Lower leg skin (tissue), 3 donors: ENCODE data around the gene RCL1.

ENCODE experiments used
- POLR2A ChIP-seq, 2 donors: fragments of 450-650 bp; IDR thresholded peaks; one replicate each; pipeline ENCODE4 v1.6.1; 2016 to 2017; ENCODE audit warnings: antibody characterized with exemption in 2 of 2, mild to moderate bottlenecking in 1 of 2, moderate library complexity in 1 of 2
- TF ChIP-seq, protein P1 (sequence below), 3 donors: fragments of 450-650 bp; IDR thresholded peaks; one replicate each; pipeline ENCODE4 v1.5.1; 2016; ENCODE audit warnings: antibody characterized with exemption in 3 of 3, mild to moderate bottlenecking in 3 of 3, moderate library complexity in 2 of 3

DNA sequence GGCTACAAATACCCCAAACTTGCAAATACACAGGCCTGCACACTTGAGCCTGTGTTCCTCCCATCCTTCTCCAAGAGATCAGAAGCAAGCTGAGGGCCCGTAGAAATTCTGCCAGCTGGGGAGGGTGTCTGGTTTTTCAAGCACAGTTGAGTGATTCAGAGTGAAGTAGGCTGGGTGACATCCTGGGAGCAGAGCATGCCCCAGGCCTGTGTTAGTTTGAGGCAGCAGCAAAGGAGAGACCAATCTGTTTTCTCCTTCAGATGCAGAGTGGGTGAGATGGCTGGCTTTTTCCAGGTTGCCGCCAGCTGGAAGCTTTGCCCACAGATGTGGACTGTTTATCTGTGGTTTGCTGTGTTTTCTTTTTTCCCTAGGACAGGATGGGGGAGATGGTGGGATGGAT lies 63.1 kb downstream of the RCL1 start:
- TF ChIP-seq, protein P1, sequence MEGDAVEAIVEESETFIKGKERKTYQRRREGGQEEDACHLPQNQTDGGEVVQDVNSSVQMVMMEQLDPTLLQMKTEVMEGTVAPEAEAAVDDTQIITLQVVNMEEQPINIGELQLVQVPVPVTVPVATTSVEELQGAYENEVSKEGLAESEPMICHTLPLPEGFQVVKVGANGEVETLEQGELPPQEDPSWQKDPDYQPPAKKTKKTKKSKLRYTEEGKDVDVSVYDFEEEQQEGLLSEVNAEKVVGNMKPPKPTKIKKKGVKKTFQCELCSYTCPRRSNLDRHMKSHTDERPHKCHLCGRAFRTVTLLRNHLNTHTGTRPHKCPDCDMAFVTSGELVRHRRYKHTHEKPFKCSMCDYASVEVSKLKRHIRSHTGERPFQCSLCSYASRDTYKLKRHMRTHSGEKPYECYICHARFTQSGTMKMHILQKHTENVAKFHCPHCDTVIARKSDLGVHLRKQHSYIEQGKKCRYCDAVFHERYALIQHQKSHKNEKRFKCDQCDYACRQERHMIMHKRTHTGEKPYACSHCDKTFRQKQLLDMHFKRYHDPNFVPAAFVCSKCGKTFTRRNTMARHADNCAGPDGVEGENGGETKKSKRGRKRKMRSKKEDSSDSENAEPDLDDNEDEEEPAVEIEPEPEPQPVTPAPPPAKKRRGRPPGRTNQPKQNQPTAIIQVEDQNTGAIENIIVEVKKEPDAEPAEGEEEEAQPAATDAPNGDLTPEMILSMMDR (IDR thresholded peaks at IDR 0.05), result no peak
- no peak for TF ChIP-seq POLR2A (IDR thresholded peaks at IDR 0.05)
